ENCODE data around the gene PRKD1. TPM values are rescaled to one million over a fixed set of nuclear protein-coding genes. Genes with fewer than 3 reads are reported as not detected.

The PRKD1 gene
- total and polyA plus RNA-seq, 2 of the 13 experiments (the other 11 are each of a cell fraction or from before 2014, with no cell fraction given) = 0.22 to 1.3 TPM

DNA sequence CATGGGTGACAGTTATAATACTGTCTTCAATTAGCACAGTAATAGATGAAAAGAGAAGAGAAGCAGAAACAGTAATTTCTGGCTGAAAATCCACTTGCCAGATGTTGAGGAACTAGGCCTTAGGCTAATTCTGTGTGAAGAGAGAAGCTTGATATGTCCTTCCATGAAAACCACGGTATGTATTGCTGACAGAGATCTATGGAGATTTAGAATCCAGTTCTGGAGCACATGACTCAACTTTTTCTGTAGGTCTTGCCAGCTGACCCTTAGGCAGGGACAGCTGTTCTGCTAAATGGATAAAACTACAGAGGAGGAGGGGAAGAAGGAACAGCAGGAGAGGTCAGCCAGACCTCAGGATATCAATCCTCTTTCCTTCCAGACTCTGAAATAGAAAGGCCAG, 211.5 kb downstream of the PRKD1 start:
- no peak overlapping the region for H3K4me2 ChIP-seq (ENCODE audit: low read depth, low read length)
- WGBS (ENCODE audit: low lambda C conversion rate) = 3% methylated on average over 1 of the region's 1 CpG
- POLR2A ChIA-PET = no interaction called here
- in situ Hi-C loops (cut with HindIII; ENCODE audit: extremely low pct_ligation_motif_present, low pct_unique_long_range_greater_than_20kb) (no loop called here), intact Hi-C loops (cut with micrococcal nuclease; ENCODE audit: unreplicated experiment) (no loop called here)
- H3K9ac ChIP-seq (ENCODE audit: insufficient read depth, low read depth, low read length) = no peak overlapping the region
- no peaks in the 10 kb centered on the region for H3K79me2 ChIP-seq (ENCODE audit: insufficient read depth, low read length)
- CTCF ChIA-PET (ENCODE audit: low intra/inter-chr PET ratio, low total read pairs) = no interaction called here
- FAIRE-seq (no peak), ATAC-seq (no peak), DNase-seq (ENCODE audit: low spot score) (no peak)
- no peaks in the 10 kb centered on the region for H3K4me1 ChIP-seq (ENCODE audit: insufficient read depth, low read length)
- BruUV-seq (replicated peaks) = no TSS peak
- peaks cover 87% of the 10 kb centered on the region for H3K9me3 ChIP-seq (ENCODE audit: low read length)
- no peaks in the 10 kb centered on the region for H4K20me1 ChIP-seq (ENCODE audit: insufficient read depth, low read length)
- H3K27me3 ChIP-seq (ENCODE audit: control insufficient read depth in 1 of 2, insufficient read depth in 2 of 2, low read length in 2 of 2) = no peaks in the 10 kb centered on the region
- no peaks in the 10 kb centered on the region for H3K36me3 ChIP-seq (replicated peaks in 1 of 2; ENCODE audit: control insufficient read depth in 1 of 2, insufficient read depth in 2 of 2, low read length in 2 of 2)
- H2AFZ ChIP-seq (ENCODE audit: low read length) = no peak overlapping the region
- H3K4me3 ChIP-seq (replicated peaks in 1 of 3; ENCODE audit: insufficient read depth in 1 of 3, low read depth in 2 of 3, low read length in 3 of 3) = no peak overlapping the region
- H3K27ac ChIP-seq (ENCODE audit: extremely low read length, insufficient read depth, low read length) = no peak overlapping the region
- TF ChIP-seq POGZ (CRISPR knock-in tag; IDR thresholded peaks at IDR 0.05) = no peak
- no peak for TF ChIP-seq RBAK (CRISPR knock-in tag; IDR thresholded peaks at IDR 0.05)
- TF ChIP-seq BRD4 (CRISPR knock-in tag; IDR thresholded peaks at IDR 0.05) = no peak
- TF ChIP-seq, protein P1, sequence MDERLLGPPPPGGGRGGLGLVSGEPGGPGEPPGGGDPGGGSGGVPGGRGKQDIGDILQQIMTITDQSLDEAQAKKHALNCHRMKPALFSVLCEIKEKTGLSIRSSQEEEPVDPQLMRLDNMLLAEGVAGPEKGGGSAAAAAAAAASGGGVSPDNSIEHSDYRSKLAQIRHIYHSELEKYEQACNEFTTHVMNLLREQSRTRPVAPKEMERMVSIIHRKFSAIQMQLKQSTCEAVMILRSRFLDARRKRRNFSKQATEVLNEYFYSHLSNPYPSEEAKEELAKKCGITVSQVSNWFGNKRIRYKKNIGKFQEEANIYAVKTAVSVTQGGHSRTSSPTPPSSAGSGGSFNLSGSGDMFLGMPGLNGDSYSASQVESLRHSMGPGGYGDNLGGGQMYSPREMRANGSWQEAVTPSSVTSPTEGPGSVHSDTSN (CRISPR knock-in tag; IDR thresholded peaks at IDR 0.05) = no peak
- no peak for TF ChIP-seq ZKSCAN5 (CRISPR knock-in tag; IDR thresholded peaks at IDR 0.05)
- no peak for TF ChIP-seq KLF16 (CRISPR knock-in tag; IDR thresholded peaks at IDR 0.05)
- TF ChIP-seq, protein P2, sequence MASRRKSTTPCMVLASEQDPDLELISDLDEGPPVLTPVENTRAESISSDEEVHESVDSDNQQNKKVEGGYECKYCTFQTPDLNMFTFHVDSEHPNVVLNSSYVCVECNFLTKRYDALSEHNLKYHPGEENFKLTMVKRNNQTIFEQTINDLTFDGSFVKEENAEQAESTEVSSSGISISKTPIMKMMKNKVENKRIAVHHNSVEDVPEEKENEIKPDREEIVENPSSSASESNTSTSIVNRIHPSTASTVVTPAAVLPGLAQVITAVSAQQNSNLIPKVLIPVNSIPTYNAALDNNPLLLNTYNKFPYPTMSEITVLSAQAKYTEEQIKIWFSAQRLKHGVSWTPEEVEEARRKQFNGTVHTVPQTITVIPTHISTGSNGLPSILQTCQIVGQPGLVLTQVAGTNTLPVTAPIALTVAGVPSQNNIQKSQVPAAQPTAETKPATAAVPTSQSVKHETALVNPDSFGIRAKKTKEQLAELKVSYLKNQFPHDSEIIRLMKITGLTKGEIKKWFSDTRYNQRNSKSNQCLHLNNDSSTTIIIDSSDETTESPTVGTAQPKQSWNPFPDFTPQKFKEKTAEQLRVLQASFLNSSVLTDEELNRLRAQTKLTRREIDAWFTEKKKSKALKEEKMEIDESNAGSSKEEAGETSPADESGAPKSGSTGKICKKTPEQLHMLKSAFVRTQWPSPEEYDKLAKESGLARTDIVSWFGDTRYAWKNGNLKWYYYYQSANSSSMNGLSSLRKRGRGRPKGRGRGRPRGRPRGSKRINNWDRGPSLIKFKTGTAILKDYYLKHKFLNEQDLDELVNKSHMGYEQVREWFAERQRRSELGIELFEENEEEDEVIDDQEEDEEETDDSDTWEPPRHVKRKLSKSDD (CRISPR knock-in tag; IDR thresholded peaks at IDR 0.05; ENCODE audit: low read depth) = no peak
- no peak for TF ChIP-seq SNAPC2 (CRISPR knock-in tag; IDR thresholded peaks at IDR 0.05)
- no peak for TF ChIP-seq ELF4 (CRISPR knock-in tag; IDR thresholded peaks at IDR 0.05; ENCODE audit: borderline replicate concordance)
- TF ChIP-seq SRY (CRISPR knock-in tag; IDR thresholded peaks at IDR 0.05) = no peak
- no peak for TF ChIP-seq ZNF441 (CRISPR knock-in tag; IDR thresholded peaks at IDR 0.05; ENCODE audit: borderline replicate concordance)
- TF ChIP-seq ZNF451 (CRISPR knock-in tag; IDR thresholded peaks at IDR 0.05) = no peak
- TF ChIP-seq REPIN1 (CRISPR knock-in tag; IDR thresholded peaks at IDR 0.05; ENCODE audit: borderline replicate concordance, low read depth) = no peak
- TF ChIP-seq ATF1 (CRISPR knock-in tag; IDR thresholded peaks at IDR 0.05) = no peak
- TF ChIP-seq ZNF367 (CRISPR knock-in tag; IDR thresholded peaks at IDR 0.05; ENCODE audit: borderline replicate concordance) = no peak
- TF ChIP-seq, protein P3, sequence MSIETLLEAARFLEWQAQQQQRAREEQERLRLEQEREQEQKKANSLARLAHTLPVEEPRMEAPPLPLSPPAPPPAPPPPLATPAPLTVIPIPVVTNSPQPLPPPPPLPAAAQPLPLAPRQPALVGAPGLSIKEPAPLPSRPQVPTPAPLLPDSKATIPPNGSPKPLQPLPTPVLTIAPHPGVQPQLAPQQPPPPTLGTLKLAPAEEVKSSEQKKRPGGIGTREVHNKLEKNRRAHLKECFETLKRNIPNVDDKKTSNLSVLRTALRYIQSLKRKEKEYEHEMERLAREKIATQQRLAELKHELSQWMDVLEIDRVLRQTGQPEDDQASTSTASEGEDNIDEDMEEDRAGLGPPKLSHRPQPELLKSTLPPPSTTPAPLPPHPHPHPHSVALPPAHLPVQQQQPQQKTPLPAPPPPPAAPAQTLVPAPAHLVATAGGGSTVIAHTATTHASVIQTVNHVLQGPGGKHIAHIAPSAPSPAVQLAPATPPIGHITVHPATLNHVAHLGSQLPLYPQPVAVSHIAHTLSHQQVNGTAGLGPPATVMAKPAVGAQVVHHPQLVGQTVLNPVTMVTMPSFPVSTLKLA (IDR thresholded peaks at IDR 0.05) = no peak

Measured in HepG2 (cell line).